DMS53 treated with DMSO at 0.1 percent for 48 hours (cell line): Measurements from ENCODE around the gene TMF1.

ENCODE experiments used
- DNase-seq: peaks from one replicate; lab custom pipeline; 2025; ENCODE audit not compliant: unreplicated experiment; lab: John Stamatoyannopoulos, UW

Gene TMF1

GRCh38 chr3:68977486-68978167, 74.5 kb downstream of the TMF1 start:
- DNase-seq: no peak

GRCh38 chr3:68974711-68975110, 77.4 kb downstream of the TMF1 start:
- DNase-seq: no peak

DNA sequence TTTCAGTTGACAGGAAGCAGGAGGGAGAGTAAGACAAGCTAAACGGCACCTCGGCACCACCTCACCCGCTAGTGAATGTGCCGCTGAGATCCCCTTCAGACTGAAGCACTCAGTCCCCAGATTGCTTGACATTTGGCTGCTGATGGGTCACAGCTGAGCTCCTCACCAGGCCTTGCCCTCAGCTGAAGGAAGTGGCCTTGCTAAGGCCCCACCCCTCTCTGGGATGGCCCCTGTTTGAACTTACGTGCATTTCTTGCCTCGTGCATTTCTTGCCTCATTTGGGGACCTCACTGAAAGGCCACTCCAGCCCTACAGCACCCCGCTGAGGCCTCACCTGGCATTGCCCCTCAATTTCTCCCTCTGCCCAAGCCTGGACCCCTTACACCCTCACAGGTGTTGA, 78.5 kb downstream of the TMF1 start:
- DNase-seq: no peak

GRCh38 chr3:68972358-68972979, 79.7 kb downstream of the TMF1 start:
- DNase-seq: peak; percentile 3
